HCT116 (cell line): Measurements from ENCODE around the gene WNT2. TPM values are rescaled to one million over a fixed set of nuclear protein-coding genes. Genes with fewer than 3 reads are reported as not detected.

Source experiments
- ATAC-seq: fragments of 200-7000 bp; cut with Tn5 transposase; 2 replicates; pipeline ENCODE4 v1.9.1; 2020; ENCODE audit warnings: mild to moderate bottlenecking, moderate library complexity
- BruUV-seq: library from RNA; stranded (reverse); fragments of 400-500 nt; replicated peaks from 2 replicates; lab custom pipeline; 2021; lab: Mats Ljungman, UMichigan
- CTCF ChIA-PET: fragments of 300-600 bp; sonication (Branson Sonifier 250); formaldehyde crosslinking; loops from one replicate; lab custom pipeline; 2021; ENCODE audit warnings: antibody characterized with exemption; lab: Charles Lee
- POLR2A ChIA-PET: fragments of 300-600, 350-600 bp; sonication (Branson Sonifier 250); formaldehyde crosslinking; loops from one replicate; lab custom pipeline; 2021; ENCODE audit warnings: antibody characterized with exemption; lab: Charles Lee
- RAD21 ChIA-PET, 2 experiments: fragments of 300-600 bp; sonication (Branson Sonifier 250); formaldehyde crosslinking; loops; one replicate each; lab custom pipeline; 2023; ENCODE audit warnings: low total read pairs in 2 of 2; ENCODE audit not compliant: uncharacterized antibody in 2 of 2, unreplicated experiment in 2 of 2, low non-redundant PET in 1 of 2; lab: Charles Lee
- DNase-seq: peaks from one replicate; pipeline ENCODE4 v3.0.0-alpha.2; 2010; ENCODE audit warnings: low read depth, low spot score
- H2AFZ ChIP-seq: fragments of 200-600 bp; shearing (Covaris generic), sonication (generic); 2 replicates; pipeline ENCODE4 v1.6.1; 2017; ENCODE audit warnings: low read depth, mixed run types, mixed read lengths, antibody characterized with exemption, low read length; ENCODE audit not compliant: poor library complexity, severe bottlenecking
- H3K27ac ChIP-seq: 2 replicates; pipeline ENCODE4 v1.5.1; 2012; ENCODE audit warnings: low read depth, low read length
- H3K27me3 ChIP-seq: fragments of 200-600 bp; sonication (generic); 2 replicates; pipeline ENCODE4 v1.6.1; 2016; ENCODE audit warnings: mixed run types, low read length, mixed read lengths; ENCODE audit not compliant: insufficient read depth
- H3K36me3 ChIP-seq, 2 experiments: fragments of 200-500 bp in 1 of 2; fragments of 200-600 bp in 1 of 2; sonication (Bioruptor generic) in 1 of 2; sonication (generic) in 1 of 2; 2 replicates each; pipeline versions ENCODE4 v1.5.1 to v1.6.1; 2014 to 2016; ENCODE audit warnings: low read length in 2 of 2, inconsistent platforms in 1 of 2, mixed read lengths in 1 of 2, mixed run types in 1 of 2; ENCODE audit not compliant: insufficient read depth in 2 of 2, control insufficient read depth in 1 of 2
- H3K4me1 ChIP-seq, 2 experiments: fragments of 200-600 bp in 1 of 2; sonication (generic) in 1 of 2; 2 replicates each; pipeline versions ENCODE4 v1.5.1 to v1.6.1; 2012 to 2017; ENCODE audit warnings: low read length in 2 of 2, inconsistent platforms in 1 of 2, mild to moderate bottlenecking in 1 of 2, mixed read lengths in 1 of 2, mixed run types in 1 of 2, moderate library complexity in 1 of 2; ENCODE audit not compliant: insufficient read depth in 2 of 2, control insufficient read depth in 1 of 2
- H3K4me2 ChIP-seq: fragments of 200-600 bp; sonication (generic); 2 replicates; pipeline ENCODE4 v1.6.1; 2017; ENCODE audit warnings: mixed run types, low read length, mixed read lengths
- H3K4me3 ChIP-seq, 2 experiments: fragments of 200-600 bp in 1 of 2; sonication (generic) in 1 of 2; replicated peaks in 1 of 2; 2 replicates each; pipeline ENCODE4 v1.5.1; 2011 to 2016; ENCODE audit warnings: low read length in 2 of 2, control low read depth in 1 of 2, low read depth in 1 of 2, mild to moderate bottlenecking in 1 of 2, mixed read lengths in 1 of 2, mixed run types in 1 of 2
- H3K79me2 ChIP-seq: fragments of 200-600 bp; sonication (generic); 2 replicates; pipeline ENCODE4 v1.6.1; 2017; ENCODE audit warnings: mild to moderate bottlenecking, mixed run types, low read length, moderate library complexity, mixed read lengths; ENCODE audit not compliant: insufficient read depth
- H3K9ac ChIP-seq: fragments of 200-600 bp; sonication (generic); 2 replicates; pipeline ENCODE4 v1.6.1; 2016; ENCODE audit warnings: low read length, mixed read lengths
- H3K9me2 ChIP-seq: fragments of 200-600 bp; sonication (generic), shearing (Covaris generic); 2 replicates; pipeline ENCODE4 v1.6.1; 2017; ENCODE audit warnings: mixed run types, mild to moderate bottlenecking, moderate library complexity; ENCODE audit not compliant: insufficient read depth
- H3K9me3 ChIP-seq, 2 experiments: fragments of 200-500 bp in 1 of 2; fragments of 200-600 bp in 1 of 2; sonication (Bioruptor generic) in 1 of 2; sonication (generic) in 1 of 2; 2 replicates each; pipeline ENCODE4 v1.6.1; 2014 to 2017; ENCODE audit warnings: low read length in 2 of 2, mixed read lengths in 2 of 2, inconsistent platforms in 1 of 2, low read depth in 1 of 2, mild to moderate bottlenecking in 1 of 2, mixed run types in 1 of 2, moderate library complexity in 1 of 2; ENCODE audit not compliant: control insufficient read depth in 1 of 2, insufficient read depth in 1 of 2
- H4K20me1 ChIP-seq: fragments of 200-600 bp; sonication (generic), shearing (Covaris generic); 2 replicates; pipeline ENCODE4 v1.6.1; 2017; ENCODE audit warnings: mixed run types, mild to moderate bottlenecking, moderate library complexity; ENCODE audit not compliant: insufficient read depth
- ATF3 ChIP-seq: IDR thresholded peaks from 2 replicates; pipeline ENCODE4 v1.6.1; 2012
- CBX3 ChIP-seq: IDR thresholded peaks from 2 replicates; pipeline ENCODE4 v1.6.1; 2012; ENCODE audit warnings: low read depth
- CTCF ChIP-seq, 3 experiments: fragments of 200-600 bp in 1 of 3; sonication (generic) in 1 of 3; IDR thresholded peaks in 2 of 3; conservative IDR thresholded peaks in 1 of 3; 2 replicates each; pipeline ENCODE4 v1.5.1; 2012 to 2017; ENCODE audit warnings: low read depth in 2 of 3, low read length in 2 of 3, antibody characterized with exemption in 1 of 3, borderline replicate concordance in 1 of 3, control low read depth in 1 of 3, mild to moderate bottlenecking in 1 of 3, mixed read lengths in 1 of 3, mixed run types in 1 of 3, moderate library complexity in 1 of 3; ENCODE audit not compliant: insufficient read depth in 1 of 3
- ELF1 ChIP-seq: IDR thresholded peaks from 2 replicates; pipeline ENCODE4 v1.6.1; 2012; ENCODE audit warnings: low read depth, borderline replicate concordance
- EZH2 ChIP-seq: fragments of 200-600 bp; sonication (generic); IDR thresholded peaks from 2 replicates; pipeline ENCODE4 v1.6.1; 2017; ENCODE audit warnings: antibody characterized with exemption, mixed run types
- POLR2A ChIP-seq: IDR thresholded peaks from 2 replicates; pipeline ENCODE4 v1.7.0; 2011; ENCODE audit warnings: borderline replicate concordance; ENCODE audit not compliant: insufficient read depth, insufficient read length; ENCODE audit errors: extremely low read depth
- POLR2AphosphoS5 ChIP-seq: IDR thresholded peaks from 2 replicates; pipeline ENCODE4 v1.6.1; 2011; ENCODE audit warnings: mild to moderate bottlenecking, low read depth, low read length, moderate library complexity
- RAD21 ChIP-seq: IDR thresholded peaks from 2 replicates; pipeline ENCODE4 v1.6.1; 2012; ENCODE audit warnings: low read depth, mild to moderate bottlenecking
- SP1 ChIP-seq: IDR thresholded peaks from 2 replicates; pipeline ENCODE4 v1.6.1; 2012; ENCODE audit warnings: low read depth
- SRF ChIP-seq: IDR thresholded peaks from 2 replicates; pipeline ENCODE4 v1.6.1; 2012; ENCODE audit warnings: low read depth
- TCF7L2 ChIP-seq: IDR thresholded peaks from 2 replicates; pipeline ENCODE4 v1.7.0; 2011; ENCODE audit warnings: borderline replicate concordance, inconsistent platforms; ENCODE audit not compliant: insufficient read depth, insufficient read length; ENCODE audit errors: extremely low read depth
- YY1 ChIP-seq: IDR thresholded peaks from 2 replicates; pipeline ENCODE4 v1.6.1; 2011; ENCODE audit warnings: low read length, low read depth, moderate library complexity, mild to moderate bottlenecking; ENCODE audit not compliant: insufficient replicate concordance; ENCODE audit errors: extremely low read depth
- ZBTB33 ChIP-seq: IDR thresholded peaks from 2 replicates; pipeline ENCODE4 v1.6.1; 2011; ENCODE audit warnings: mild to moderate bottlenecking, low read length, moderate library complexity; ENCODE audit not compliant: insufficient replicate concordance; ENCODE audit errors: extremely low read depth
- ZFX ChIP-seq: fragments of 450-650 bp; IDR thresholded peaks from 2 replicates; pipeline ENCODE4 v1.6.1; 2017
- ZNF274 ChIP-seq: fragments of 200-500 bp; sonication (Bioruptor generic); IDR thresholded peaks from 2 replicates; pipeline ENCODE4 v1.6.1; 2014; ENCODE audit warnings: mild to moderate bottlenecking, low read depth, low read length, inconsistent platforms
- intact Hi-C: fragments of 100-400 bp; cut with micrococcal nuclease; formaldehyde crosslinking; loops from 2 replicates; pipeline ENCODE4 v1.10.0; 2022
- total RNA-seq: library from RNA; stranded (reverse); gene quantifications from one replicate; pipeline ENCODE4 v1.2.1, GENCODE V29; 2021; ENCODE audit not compliant: unreplicated experiment

The WNT2 gene
- total RNA-seq, 1 experiment from 2014 or later: 0.12 TPM

- no TSS peak for BruUV-seq
- POLR2A ChIA-PET: no interaction called here
- H3K9me2 ChIP-seq: no peaks in the 10 kb centered on the region
- DNase-seq (no peak), ATAC-seq (no peak)
- CTCF ChIA-PET: interaction anchor here (0.6 kb wide), 1 partner anchor 61 kb away, joined by 3 read pairs; no protein-coding TSS in a partner anchor
- intact Hi-C loops: no loop called here
- no peaks in the 10 kb centered on the region for H3K36me3 ChIP-seq
- no peak overlapping the region for H3K4me3 ChIP-seq
- H4K20me1 ChIP-seq: no peaks in the 10 kb centered on the region
- TF ChIP-seq YY1 (no peak), EZH2 (no peak), POLR2AphosphoS5 (no peak), SRF (no peak), SP1 (no peak)
- H3K79me2 ChIP-seq: no peaks in the 10 kb centered on the region
- no peak overlapping the region for H3K27ac ChIP-seq
- no peaks in the 10 kb centered on the region for H3K27me3 ChIP-seq
- H3K9ac ChIP-seq: no peak overlapping the region
- RAD21 ChIA-PET: no interaction called here
- no peaks in the 10 kb centered on the region for H3K9me3 ChIP-seq
- H3K4me2 ChIP-seq: no peak overlapping the region
- H2AFZ ChIP-seq: peak overlapping the region; percentile 2
- H3K4me1 ChIP-seq: peaks cover 0 to 8% of the 10 kb centered on the region in 2 experiments; a peak in 1 of 4 replicates
Measured at GRCh38 chr7:117273814-117274225, 49.0 kb downstream of the WNT2 start.

- RAD21 ChIA-PET: no interaction called here
- POLR2A ChIA-PET: no interaction called here
- Histone ChIP-seq H3K27ac (no peak overlapping the region), H3K27me3 (no peaks in the 10 kb centered on the region), H3K79me2 (no peaks in the 10 kb centered on the region), H3K4me3 (no peak overlapping the region), H3K4me1 (peaks cover 0 to 8% of the 10 kb centered on the region in 2 experiments; a peak in 1 of 4 replicates), H3K36me3 (no peaks in the 10 kb centered on the region), H3K9me3 (no peaks in the 10 kb centered on the region), H2AFZ (peak overlapping the region; percentile 2), H3K4me2 (no peak overlapping the region), H3K9me2 (no peaks in the 10 kb centered on the region), H4K20me1 (no peaks in the 10 kb centered on the region), H3K9ac (no peak overlapping the region)
- no peak for DNase-seq
- intact Hi-C loops: no loop called here
- no peak for ATAC-seq
- no TSS peak for BruUV-seq
- CTCF ChIA-PET: no interaction called here
- TF ChIP-seq ZBTB33: no peak
- no peak for TF ChIP-seq ATF3
- TF ChIP-seq SRF: no peak
- TF ChIP-seq ZFX: no peak
- no peak for TF ChIP-seq TCF7L2
- no peak for TF ChIP-seq SP1
- TF ChIP-seq POLR2A: no peak
- no peak for TF ChIP-seq CTCF (IDR thresholded peaks at IDR 0.05 in 2 of 3, conservative IDR thresholded peaks at IDR 0.05 in 1 of 3; ENCODE audit: borderline replicate concordance in 1 of 3, insufficient read depth in 1 of 3, low read depth in 2 of 3, low read length in 2 of 3)
- TF ChIP-seq RAD21: no peak
- TF ChIP-seq ELF1: no peak
- TF ChIP-seq ZNF274: no peak
- no peak for TF ChIP-seq EZH2
- TF ChIP-seq CBX3: no peak
Measured at GRCh38 chr7:117273325-117273724, 49.5 kb downstream of the WNT2 start.
